Measurements from ENCODE around the gene ABHD16B.

DNA sequence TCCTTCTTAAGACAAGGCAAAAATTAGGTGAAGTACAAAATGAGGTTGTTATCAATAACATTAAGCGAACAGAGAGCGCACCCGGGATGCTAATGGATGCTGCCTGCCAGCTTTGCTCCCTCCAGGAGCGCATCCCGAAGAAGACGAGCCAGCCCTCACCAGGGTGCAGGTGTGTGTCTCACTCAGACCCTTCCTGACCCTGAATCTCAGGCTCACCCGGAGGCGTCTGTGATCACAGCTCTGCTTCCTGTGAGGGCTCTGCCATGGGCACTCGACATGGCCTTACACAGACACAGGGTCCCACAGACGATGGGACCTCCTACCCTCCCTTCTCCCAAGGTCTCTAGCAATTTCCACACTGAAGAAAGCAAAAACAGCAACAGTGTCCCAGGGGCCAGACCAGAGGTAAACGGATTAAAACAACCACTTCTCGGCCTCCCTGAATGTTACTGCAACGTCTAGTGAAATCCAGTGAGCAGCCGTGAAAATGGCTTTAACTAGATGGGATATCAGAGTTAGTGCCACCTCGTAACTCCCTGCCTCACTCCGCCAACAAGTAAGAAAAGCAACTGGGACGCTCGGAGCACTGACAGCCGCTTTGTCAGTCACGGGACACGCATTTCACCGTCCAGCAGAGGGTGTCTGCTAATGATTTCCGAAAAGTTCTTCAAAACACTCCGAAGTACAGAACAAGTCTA lies 41.9 kb upstream of the ABHD16B start:
- TF ChIP-seq CTCF (IDR thresholded peaks at IDR 0.05 in 2 of 3, conservative IDR thresholded peaks at IDR 0.05 in 1 of 3; ENCODE audit: control insufficient read depth in 2 of 3, extremely low read depth in 1 of 3, insufficient read depth in 1 of 3, low read depth in 3 of 3, low read length in 3 of 3) (no peak), TCF12 (IDR thresholded peaks at IDR 0.05; ENCODE audit: low read depth, low read length) (no peak), MYC (IDR thresholded peaks at IDR 0.05; ENCODE audit: insufficient read depth, insufficient read length, insufficient replicate concordance, low read length, severe bottlenecking) (no peak), CEBPB (IDR thresholded peaks at IDR 0.05; ENCODE audit: borderline replicate concordance in 1 of 2, low read depth in 2 of 2, low read length in 2 of 2) (no peak)
